GM20431 (cell line): ENCODE data around the gene AGTRAP.

Source experiments
- in situ Hi-C: fragments of 300-500 bp; cut with MseI, MboI; formaldehyde crosslinking; loops from one replicate; pipeline ENCODE4 v1.15.0; 2020; ENCODE audit warnings: low sequenced_read_pairs; ENCODE audit not compliant: unreplicated experiment

The AGTRAP gene

GRCh38 chr1:11730429-11730891 is 5.5 kb upstream of the AGTRAP start:
- in situ Hi-C loops, result no loop called here

DNA sequence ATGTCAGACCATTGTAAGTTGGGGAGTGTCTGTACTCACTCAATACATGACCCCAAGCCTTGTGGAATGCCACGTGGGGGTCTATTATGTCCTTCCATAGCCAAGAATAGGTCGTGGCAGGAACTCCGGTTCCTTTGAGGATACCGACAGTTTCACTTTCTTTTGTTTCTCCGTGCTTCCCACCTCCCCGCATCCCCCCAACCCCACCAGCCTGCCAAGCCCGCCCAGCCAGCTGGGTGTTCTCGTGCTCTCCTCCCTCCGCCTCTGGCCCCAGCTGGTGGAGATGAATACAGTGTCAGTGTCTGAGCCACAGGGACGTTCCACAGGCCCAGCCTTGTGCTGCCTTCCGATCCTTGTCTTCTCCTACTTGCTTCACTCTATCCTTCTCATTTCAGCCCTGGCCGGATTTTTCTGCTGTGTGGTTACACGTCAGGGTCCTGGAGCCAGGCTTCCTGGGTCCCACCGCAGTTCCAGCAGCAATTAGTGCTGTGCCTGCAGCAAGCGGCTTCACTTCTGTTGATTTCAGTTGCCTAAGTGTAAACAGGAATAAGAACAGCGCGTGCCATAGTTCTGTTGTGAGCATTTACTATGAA is 4.1 kb upstream of the AGTRAP start:
- in situ Hi-C loops, result no loop called here

DNA sequence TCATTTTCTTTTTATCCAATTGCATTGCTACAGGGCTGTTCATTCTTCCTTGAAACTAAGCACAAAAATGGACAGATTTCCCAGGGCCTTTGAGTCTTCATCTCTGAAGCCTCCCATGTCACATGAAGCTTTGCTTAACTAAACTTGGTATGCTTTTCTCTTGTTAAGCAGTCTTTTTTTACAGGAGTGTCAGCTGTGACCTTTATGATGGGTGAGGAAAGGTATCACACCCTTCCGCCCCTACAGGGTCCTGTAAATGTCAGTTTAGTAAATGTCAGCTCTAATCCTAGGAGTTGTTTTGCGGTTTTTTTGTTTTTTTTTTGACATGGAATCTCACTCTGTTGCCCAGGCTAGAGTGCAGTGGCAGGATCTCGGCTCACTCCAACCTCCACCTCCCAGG is 2.6 kb upstream of the AGTRAP start:
- in situ Hi-C loops, result no loop called here

GRCh38 chr1:11735531-11735853 is 444 bp upstream of the AGTRAP start:
- in situ Hi-C loops, result no loop called here

DNA sequence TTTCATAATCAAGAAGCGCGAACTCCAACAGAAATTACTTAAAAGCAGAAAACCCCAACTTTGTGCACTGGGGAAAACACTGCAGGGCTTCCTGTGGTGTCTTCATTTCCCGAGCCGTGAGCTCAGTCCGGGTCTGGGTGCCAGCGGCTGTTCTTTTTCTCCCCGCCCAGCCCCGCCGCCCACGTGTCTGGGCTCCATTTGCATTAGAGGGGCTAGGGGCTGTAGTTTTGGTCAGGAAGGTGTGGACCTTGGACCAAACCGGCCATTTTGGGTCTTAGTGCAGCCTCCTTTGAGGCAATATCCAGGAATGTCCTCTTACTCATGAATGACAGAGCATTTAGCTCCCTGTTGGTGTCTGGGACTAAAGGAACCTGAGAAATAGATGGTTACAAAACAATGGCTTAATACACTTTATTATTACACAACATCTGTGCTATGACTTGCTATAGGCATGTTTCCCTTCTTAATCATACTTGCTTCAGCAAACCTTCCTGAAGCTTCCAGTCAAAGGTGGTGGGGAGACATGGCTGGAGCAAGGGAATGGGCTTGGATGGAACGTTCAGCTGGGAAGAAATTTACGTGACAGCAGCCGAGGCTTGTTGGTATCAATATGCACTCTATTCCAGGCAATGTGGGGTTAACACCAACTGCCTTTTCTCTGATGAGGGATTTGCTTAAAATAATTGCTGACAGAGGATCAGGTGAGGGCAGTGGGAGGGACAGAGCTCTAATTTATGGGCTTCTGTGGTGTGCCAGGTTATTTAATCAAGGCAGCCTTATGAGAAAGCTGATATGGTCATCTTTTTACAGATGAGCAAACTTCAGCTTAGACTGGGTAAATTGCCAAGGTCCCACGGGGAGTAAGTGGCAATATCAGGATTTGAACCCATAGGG is 1.1 kb downstream of the AGTRAP start:
- in situ Hi-C loops, result no loop called here

DNA sequence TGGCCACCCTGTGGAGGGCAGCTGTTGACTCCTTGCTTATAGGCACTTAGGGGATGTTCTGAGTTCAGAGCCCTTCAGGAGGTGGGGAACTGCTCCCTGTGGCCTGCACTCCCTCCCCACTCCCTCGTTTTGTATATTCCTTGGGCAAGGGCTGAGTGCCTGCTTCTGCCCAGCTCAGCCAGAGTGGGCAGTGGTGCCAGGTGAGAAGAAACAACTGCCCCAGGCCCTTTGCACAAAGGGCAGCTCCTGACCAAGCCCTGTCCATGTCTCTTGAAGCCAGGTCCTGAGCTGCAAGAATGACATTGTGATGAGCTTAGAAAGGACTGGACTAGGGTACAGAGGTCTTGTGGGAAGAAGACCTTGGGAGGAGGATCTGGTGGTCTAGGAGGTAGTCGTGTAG is 2.2 kb downstream of the AGTRAP start:
- in situ Hi-C loops, result no loop called here

DNA sequence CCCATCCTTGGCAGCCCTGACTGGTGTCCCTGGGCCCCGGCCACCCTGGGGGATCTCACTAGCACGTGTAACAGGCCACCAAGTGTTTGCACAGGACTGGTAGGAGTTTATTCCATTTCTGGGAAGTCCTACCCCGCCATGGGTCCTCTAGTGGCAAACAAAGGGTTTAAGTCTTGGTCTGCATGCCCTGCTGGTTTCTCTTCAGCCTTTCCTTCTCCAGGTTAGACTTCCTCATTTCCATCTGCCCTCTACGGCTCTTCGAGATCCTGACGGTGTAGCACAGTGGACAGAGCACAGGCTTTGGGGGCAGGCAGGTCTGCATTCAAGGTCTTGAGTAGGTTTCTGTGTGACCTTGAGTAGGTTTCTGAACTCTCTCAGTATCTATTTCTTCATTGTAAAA is 2.8 kb downstream of the AGTRAP start:
- in situ Hi-C loops, result no loop called here

GRCh38 chr1:11740258-11741192 is 4.6 kb downstream of the AGTRAP start:
- in situ Hi-C loops, result no loop called here

- in situ Hi-C loops, result no loop called here
Measured at GRCh38 chr1:11741482-11741881, 5.5 kb downstream of the AGTRAP start.

GRCh38 chr1:11741919-11742558 is 6.1 kb downstream of the AGTRAP start:
- in situ Hi-C loops, result no loop called here

DNA sequence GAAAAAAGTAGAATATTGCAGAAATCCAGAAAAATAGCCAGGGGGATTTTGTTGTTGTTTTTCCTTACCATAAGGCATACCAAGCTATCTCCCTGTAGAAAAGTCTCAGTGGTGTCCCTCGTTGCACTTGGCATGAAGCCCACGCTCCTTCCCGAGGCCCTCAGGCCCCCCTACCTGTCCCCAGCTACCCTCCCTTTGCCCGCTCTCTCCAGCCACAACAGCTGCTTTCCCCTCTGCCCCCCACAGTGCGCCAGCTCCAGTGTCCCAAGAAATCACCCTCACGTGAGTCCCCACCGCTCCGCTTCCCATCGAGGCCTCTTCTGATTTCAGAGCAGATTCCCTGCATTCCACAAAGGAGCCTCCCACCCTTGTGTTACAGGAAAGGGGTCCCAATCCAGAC is 8.4 kb downstream of the AGTRAP start:
- in situ Hi-C loops, result no loop called here

DNA sequence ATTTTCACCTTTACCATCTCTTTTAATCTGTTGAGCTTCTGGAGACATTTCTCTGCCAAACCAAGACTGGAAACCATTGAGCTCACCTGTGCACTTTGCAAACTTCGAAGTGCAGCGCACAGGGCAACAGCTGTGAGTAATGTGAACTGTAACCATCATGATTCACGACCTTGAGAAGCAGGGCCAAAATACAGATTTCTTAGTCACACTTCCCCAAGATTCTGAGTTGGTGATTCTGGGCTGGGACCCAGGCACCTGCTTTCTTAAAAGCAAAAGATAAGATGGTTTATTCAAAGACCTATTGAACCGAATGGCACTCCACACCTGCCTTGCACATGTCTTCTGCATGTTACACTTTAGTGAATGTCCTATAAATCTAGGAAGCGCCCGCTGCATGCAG is 10.2 kb downstream of the AGTRAP start:
- in situ Hi-C loops, result no loop called here

GRCh38 chr1:11746795-11747487 is 11.0 kb downstream of the AGTRAP start:
- in situ Hi-C loops, result no loop called here

GRCh38 chr1:11748294-11749202 is 12.6 kb downstream of the AGTRAP start:
- in situ Hi-C loops, result no loop called here

- in situ Hi-C loops, result no loop called here
Measured at GRCh38 chr1:11749203-11749689, 13.3 kb downstream of the AGTRAP start.

DNA sequence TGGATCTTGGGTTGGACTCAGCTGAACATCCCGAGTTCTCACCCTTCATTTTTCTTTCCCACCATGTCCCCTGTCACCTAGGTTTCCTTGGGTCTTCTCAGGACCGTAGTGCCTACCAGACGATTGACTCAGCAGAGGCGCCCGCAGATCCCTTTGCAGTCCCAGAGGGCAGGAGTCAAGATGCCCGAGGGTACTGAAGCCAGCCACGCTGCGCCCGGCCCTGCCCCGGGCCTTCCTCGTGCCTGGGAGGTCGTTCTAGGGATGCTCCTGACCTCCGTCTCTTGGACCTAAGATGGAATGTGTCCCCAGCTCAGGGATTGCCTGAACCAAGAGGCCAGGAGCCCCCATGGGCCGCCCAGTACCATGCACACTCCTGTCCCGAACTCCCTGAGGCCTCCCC is 14.1 kb downstream of the AGTRAP start:
- in situ Hi-C loops, result no loop called here

DNA sequence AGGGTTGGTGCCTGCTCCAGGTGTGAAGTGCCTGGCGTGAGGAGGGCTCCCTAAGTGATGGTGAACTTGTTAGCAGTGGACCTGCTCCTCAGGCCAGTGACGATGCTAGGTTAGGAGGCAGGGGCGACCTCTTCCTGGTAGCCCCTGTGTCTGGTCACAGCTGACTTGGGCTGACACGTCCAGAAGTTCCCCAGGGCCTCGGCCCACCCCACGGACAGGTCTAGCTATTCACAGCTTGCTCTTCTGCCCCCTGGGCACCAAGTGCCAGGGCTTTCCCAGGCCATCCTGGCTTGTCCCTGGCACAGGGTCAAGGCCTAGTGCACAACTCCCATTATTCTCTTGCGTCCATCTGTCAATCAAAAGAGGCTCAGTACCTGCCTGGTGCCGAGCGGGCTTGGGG is 15.2 kb downstream of the AGTRAP start:
- in situ Hi-C loops, result no loop called here

- in situ Hi-C loops, result no loop called here
Measured at GRCh38 chr1:11752359-11753088, 16.6 kb downstream of the AGTRAP start.
